GM21515 (cell line): Measurements from ENCODE around the gene XRCC6.
"Not testable (repeated sequence)": the region's sequence is repeated elsewhere in the genome, so short reads cannot be mapped to it uniquely, and the experiment has no call there.

ENCODE experiments used
- ATAC-seq: cut with Tn5 transposase; IDR thresholded peaks from one replicate; pipeline ENCODE4 v1.9.1; 2021; ENCODE audit not compliant: unreplicated experiment

The XRCC6 gene

GRCh38 chr22:41598081-41598480 is 23.0 kb upstream of the XRCC6 start:
- no peak for ATAC-seq

- no peak for ATAC-seq
Observed at GRCh38 chr22:41598891-41599635, 22.0 kb upstream of the XRCC6 start.

GRCh38 chr22:41600976-41601375 is 20.1 kb upstream of the XRCC6 start:
- no peak for ATAC-seq

- ATAC-seq, result peak; percentile 65
Observed at GRCh38 chr22:41603873-41604332, 17.2 kb upstream of the XRCC6 start.

- no peak for ATAC-seq
Observed at GRCh38 chr22:41608386-41608785, 12.7 kb upstream of the XRCC6 start.

GRCh38 chr22:41612603-41613306 is 8.3 kb upstream of the XRCC6 start:
- ATAC-seq, result no peak

GRCh38 chr22:41613456-41613855 is 7.6 kb upstream of the XRCC6 start:
- no peak for ATAC-seq

GRCh38 chr22:41619979-41620588 is 1.0 kb upstream of the XRCC6 start:
- ATAC-seq, result no peak

GRCh38 chr22:41620589-41621098 is 451 bp upstream of the XRCC6 start, which contains the start of gene DESI1:
TSS of gene DESI1 (minus strand) at chr22:41621043. CDS start at chr22:41620839, 204 bp downstream.
- peak; percentile 27 for ATAC-seq

- no peak for ATAC-seq
Observed at GRCh38 chr22:41621911-41622179, 750 bp downstream of the XRCC6 start.

GRCh38 chr22:41625577-41625976 is 4.5 kb downstream of the XRCC6 start:
- no peak for ATAC-seq

GRCh38 chr22:41631115-41631514 is 10.0 kb downstream of the XRCC6 start:
- ATAC-seq, result not testable (repeated sequence)

GRCh38 chr22:41631615-41632014 is 10.5 kb downstream of the XRCC6 start:
- not testable (repeated sequence) for ATAC-seq

GRCh38 chr22:41634610-41635009 is 13.5 kb downstream of the XRCC6 start:
- not testable (repeated sequence) for ATAC-seq

- ATAC-seq, result no peak
Observed at GRCh38 chr22:41636467-41636866, 15.4 kb downstream of the XRCC6 start.

GRCh38 chr22:41637623-41638022 is 16.5 kb downstream of the XRCC6 start:
- ATAC-seq, result not testable (repeated sequence)

- ATAC-seq, result no peak
Observed at GRCh38 chr22:41638124-41638523, 17.0 kb downstream of the XRCC6 start.

GRCh38 chr22:41638748-41639147 is 17.7 kb downstream of the XRCC6 start:
- ATAC-seq, result no peak

- ATAC-seq, result no peak
Observed at GRCh38 chr22:41641854-41642253, 20.8 kb downstream of the XRCC6 start.

GRCh38 chr22:41642331-41643110 is 21.4 kb downstream of the XRCC6 start:
- no peak for ATAC-seq

- ATAC-seq, result no peak
Observed at GRCh38 chr22:41647771-41648170, 26.7 kb downstream of the XRCC6 start.
